ENCODE data around the gene CLIP1.

- TF ChIP-seq EZH2 (IDR thresholded peaks at IDR 0.05; ENCODE audit: insufficient read depth, poor library complexity, severe bottlenecking) (no peak), EZH2phosphoT487 (IDR thresholded peaks at IDR 0.05; ENCODE audit: insufficient read depth, low read depth) (no peak)
Measured at GRCh38 chr12:122350141-122350848, 72.2 kb downstream of the CLIP1 start.
